GM11168 (cell line): Measurements from ENCODE around the gene NPR1.
"Not testable (repeated sequence)": the region's sequence is repeated elsewhere in the genome, so short reads cannot be mapped to it uniquely, and the experiment has no call there.

Source experiments
- in situ Hi-C: fragments of 300-500 bp; cut with MboI; formaldehyde crosslinking; loops from one replicate; pipeline ENCODE4 v1.12.0; 2022; ENCODE audit warnings: low sequenced_read_pairs; ENCODE audit not compliant: unreplicated experiment

NPR1 gene

DNA sequence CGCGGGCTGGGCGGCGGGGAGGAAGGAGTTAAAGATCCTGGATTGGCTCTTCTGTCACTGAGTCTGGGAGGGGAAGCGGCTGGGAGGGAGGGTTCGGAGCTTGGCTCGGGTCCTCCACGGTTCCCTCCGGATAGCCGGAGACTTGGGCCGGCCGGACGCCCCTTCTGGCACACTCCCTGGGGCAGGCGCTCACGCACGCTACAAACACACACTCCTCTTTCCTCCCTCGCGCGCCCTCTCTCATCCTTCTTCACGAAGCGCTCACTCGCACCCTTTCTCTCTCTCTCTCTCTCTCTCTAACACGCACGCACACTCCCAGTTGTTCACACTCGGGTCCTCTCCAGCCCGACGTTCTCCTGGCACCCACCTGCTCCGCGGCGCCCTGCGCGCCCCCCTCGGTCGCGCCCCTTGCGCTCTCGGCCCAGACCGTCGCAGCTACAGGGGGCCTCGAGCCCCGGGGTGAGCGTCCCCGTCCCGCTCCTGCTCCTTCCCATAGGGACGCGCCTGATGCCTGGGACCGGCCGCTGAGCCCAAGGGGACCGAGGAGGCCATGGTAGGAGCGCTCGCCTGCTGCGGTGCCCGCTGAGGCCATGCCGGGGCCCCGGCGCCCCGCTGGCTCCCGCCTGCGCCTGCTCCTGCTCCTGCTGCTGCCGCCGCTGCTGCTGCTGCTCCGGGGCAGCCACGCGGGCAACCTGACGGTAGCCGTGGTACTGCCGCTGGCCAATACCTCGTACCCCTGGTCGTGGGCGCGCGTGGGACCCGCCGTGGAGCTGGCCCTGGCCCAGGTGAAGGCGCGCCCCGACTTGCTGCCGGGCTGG, at the start of gene NPR1:
Gene NPR1 (plus strand): TSS at position 170 of the 818 bp plus-strand sequence. CDS start 421 bp downstream, at position 591.
- in situ Hi-C loops = loop anchor here (5.0 to 10.0 kb wide), 3 partner anchors 66 to 296 kb away; partner anchors contain the start of gene JTB

- in situ Hi-C loops = no loop called here
These were observed 49.2 kb upstream of the NPR1 start for GRCh38 chr1:153629343-153629665.

DNA sequence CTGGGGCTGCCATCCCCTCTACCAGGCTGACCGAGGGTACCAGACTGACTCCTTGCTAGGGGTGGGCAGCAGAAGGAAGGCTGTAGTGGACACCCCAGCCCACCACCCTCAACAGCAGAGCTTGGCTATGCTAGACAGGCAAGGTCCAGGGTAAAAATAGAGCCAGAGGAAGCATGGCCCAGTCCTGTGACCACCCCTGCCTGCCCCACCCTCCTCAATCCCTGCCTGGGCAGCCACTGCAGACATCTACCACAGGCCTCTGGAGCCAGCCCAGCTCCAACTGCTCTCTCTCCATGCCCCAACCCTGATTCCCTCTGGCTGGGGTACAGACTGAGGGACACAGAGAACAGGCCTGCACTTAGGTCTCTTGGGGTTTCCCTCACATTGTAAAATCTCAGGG, 48.5 kb upstream of the NPR1 start:
- in situ Hi-C loops = no loop called here

- in situ Hi-C loops = no loop called here
These were observed 48.1 kb upstream of the NPR1 start for GRCh38 chr1:153630384-153630783.

DNA sequence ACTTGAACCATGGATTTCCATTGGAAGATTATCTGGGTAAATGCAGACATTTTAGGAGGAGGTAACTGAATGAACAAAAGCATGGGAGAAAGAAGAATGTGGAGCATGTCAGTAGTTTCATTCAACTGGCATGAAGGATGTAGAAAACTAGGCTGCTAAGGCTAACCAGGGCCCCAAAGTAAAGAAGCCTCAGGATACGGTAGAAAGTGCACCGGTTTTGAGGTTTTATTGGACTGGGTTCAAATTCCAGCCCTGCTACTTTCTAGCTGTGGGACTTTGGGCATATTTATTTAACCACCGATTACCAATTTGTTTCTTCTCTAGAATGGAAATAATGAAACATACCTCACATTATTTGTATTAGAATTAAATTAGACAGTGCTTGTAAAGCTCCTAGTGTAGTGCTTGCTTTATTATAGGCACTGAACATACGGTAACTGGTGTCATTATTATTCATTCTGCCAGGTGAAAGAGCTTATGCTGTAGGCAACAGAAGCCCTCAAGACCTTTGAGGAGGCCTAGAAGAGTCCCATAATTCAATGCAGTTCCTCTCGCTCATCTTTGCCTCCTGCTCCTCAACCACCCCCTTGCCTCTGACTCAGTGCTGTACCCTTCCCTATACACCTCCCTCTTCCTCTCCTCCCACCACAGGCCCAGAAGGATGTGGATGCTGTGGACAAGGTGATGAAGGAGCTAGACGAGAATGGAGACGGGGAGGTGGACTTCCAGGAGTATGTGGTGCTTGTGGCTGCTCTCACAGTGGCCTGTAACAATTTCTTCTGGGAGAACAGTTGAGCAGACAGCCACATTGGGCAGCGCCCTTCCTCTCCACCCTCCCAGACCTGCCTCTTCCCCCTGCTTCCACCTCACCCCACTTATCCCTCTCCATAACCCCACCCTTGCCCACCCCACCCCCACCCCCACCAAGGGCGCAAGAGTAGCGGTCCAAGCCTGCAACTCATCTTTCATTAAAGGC, 47.2 kb upstream of the NPR1 start:
- in situ Hi-C loops = no loop called here

- in situ Hi-C loops = no loop called here
These were observed 45.2 kb upstream of the NPR1 start for GRCh38 chr1:153633161-153633753.

DNA sequence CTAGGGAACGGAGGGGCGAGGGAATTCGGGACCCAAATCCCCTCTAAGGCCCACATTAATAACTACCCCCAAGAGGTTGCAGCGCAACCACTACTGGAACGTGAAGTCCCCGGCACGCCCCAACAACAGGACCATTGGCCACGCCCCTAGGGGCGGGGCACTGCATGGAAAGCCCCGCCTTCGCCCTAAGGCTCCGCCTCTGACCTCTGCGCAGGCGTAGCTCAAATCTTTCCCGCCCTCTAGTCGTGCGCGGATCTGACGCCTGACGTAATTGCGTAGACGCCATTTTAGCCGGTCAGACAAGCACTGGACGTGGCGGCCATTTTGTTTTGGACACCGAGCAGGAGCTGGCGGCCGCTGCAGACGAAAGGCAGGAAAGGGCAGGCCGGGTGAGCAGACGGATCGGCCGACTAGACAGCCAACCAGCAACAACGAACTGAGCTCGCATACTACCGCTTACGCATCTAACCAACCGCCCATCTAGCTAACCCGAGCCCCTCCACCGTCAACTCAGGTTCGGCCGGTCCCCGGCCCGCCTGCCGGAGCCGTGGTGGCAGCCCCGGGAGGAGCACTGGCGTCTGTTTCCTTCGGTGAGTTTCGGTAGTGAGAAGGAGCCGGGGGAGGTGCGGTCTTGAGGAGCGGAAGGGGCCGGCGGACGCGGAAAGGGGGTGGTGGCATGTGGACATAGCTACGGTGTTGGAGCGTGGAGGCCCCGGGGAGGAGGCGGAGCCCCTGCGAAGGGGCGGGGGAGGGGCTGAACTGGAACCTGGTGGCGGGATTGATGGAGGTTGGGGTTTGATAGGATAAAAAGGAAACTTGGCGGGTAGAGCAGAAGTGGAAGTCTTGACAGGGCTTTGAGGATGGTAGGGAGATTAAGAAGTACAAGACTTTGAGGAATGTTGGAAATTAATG, 44.5 kb upstream of the NPR1 start, which contains the start of gene CHTOP:
Gene CHTOP (plus strand): TSS at position 313 of the 912 bp plus-strand sequence. CDS start 2,523 bp downstream, outside the sequence.
- in situ Hi-C loops = no loop called here

DNA sequence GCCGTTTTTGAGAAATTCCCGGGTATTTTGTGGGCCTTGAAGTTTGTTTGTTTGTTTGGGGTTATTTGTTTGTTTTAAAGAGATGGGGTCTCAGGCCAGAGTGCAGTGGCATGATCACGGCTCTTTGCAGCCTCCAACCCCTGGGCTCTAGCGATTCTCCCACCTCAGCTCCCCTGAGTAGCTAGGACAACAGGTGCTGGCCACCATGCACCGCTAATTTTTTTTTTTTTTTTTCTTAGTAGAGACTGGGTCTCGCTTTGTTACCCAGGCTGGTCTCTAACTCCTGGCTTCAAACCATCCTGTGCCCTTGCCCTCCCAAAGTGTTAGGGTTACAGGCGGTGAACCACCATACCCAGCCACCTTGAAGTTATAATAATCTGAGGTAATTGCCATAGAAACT, 42.6 kb upstream of the NPR1 start:
- in situ Hi-C loops = no loop called here

GRCh38 chr1:153636312-153636711, 42.2 kb upstream of the NPR1 start:
- in situ Hi-C loops = no loop called here

- in situ Hi-C loops = no loop called here
These were observed 40.2 kb upstream of the NPR1 start for GRCh38 chr1:153638261-153638660.

- in situ Hi-C loops = no loop called here
These were observed 39.2 kb upstream of the NPR1 start for GRCh38 chr1:153639280-153639679.

DNA sequence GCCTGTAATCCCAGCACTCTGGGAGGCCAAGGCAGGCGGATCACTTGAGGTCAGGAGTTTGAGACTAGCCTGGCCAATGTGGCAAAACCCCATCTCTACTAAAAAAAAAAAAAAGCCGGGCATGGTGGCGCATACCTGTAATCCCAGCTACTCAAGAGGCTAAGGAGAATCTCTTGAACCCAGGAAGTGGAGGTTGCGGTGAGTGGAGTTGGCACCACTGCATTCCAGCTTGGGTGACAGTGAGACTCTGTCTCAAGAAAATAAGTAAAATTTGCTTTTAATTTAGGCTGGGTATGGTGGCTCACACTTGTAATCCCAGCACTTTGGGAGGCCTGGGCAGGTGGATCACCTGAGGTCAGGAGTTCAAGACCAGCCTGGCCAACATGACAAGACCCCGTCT, 38.3 kb upstream of the NPR1 start:
- in situ Hi-C loops = not testable (repeated sequence)

GRCh38 chr1:153640861-153641260, 37.6 kb upstream of the NPR1 start:
- in situ Hi-C loops = no loop called here

GRCh38 chr1:153642161-153642560, 36.3 kb upstream of the NPR1 start:
- in situ Hi-C loops = no loop called here

DNA sequence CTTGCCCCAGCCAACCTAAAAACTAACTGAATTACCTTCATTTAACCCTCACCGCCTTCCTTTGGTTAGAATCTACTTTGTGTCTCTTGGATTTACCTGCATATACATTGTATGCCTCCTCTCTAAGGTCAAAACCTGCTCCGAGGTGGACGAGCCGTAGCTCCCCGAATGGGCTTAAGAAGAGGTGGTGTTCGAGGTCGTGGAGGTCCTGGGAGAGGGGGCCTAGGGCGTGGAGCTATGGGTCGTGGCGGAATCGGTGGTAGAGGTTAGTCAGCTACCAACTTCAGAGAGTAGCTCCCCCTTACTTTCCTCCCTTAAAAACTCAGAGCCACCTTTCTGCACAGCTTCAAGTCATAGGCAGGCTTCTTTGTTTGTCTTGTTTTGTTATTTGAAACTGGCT, 35.4 kb upstream of the NPR1 start:
- in situ Hi-C loops = no loop called here

DNA sequence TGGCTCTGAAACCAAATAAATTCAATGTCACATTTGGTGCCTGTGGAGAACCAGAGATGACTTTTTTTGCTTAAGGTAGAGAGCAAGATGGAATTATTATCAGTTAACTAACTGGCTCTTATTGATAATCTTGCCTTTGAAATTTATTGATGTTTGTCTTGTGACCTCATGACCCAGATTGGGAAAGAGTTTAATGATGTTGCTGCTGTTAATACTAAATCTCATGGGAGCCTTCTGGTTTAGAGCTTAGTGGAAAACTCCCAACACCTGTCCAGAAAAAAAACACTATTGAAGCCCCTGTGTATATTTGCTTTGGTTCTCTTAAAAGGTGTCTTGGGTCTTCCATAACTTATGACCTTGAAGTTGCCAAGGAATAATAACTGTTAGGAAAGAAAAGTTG, 34.7 kb upstream of the NPR1 start:
- in situ Hi-C loops = no loop called here

DNA sequence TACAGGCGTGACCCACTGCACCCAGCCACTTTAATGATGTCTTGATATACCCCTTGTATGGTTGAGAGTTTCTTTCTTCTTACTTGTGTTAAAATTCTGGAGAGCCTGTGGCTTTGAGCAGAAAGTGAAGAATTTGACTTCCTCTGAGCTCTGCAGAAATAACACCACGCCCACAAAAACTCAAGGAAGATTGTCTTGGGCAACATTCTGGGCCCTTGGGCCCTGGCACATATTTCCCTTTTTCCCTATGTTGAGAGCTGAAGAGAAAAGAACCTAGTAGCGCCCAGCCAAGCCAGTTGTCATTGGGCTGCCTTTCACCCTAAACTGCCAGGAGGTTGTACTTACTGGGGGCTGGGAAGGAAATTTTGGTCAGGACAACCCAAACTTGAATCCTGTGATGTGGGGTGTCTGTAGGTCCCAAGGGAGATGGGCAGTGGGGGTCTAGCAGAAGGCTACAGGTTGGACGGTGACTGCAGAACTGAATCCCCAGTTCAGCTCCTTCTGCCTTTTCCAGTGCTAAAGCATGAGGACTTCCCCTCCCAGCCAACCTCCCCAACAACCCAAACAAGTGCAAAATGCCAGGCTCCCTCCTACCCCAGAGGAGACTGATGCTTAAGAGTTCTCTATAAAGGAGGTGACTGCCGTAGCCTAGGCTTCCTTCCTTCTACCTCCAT, 31.7 kb upstream of the NPR1 start:
- in situ Hi-C loops = no loop called here

DNA sequence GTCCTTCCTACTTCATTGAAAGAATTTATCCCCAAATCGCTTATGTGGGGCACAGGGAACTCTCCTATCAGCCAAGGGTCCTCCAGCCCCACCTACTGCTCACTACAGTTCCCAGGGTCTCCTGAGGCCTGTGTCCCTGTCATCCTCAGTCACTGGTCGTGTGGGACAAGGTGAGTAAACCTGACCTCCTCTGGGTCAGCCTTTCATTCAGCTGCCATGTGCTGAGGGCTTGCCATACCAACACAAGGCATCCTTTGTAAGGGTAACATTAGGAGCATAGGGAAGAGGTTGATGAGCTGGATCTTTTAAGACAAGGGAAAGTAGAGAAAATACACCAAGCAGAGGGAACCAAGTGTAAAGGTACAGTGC, 31.2 kb upstream of the NPR1 start:
- in situ Hi-C loops = no loop called here

DNA sequence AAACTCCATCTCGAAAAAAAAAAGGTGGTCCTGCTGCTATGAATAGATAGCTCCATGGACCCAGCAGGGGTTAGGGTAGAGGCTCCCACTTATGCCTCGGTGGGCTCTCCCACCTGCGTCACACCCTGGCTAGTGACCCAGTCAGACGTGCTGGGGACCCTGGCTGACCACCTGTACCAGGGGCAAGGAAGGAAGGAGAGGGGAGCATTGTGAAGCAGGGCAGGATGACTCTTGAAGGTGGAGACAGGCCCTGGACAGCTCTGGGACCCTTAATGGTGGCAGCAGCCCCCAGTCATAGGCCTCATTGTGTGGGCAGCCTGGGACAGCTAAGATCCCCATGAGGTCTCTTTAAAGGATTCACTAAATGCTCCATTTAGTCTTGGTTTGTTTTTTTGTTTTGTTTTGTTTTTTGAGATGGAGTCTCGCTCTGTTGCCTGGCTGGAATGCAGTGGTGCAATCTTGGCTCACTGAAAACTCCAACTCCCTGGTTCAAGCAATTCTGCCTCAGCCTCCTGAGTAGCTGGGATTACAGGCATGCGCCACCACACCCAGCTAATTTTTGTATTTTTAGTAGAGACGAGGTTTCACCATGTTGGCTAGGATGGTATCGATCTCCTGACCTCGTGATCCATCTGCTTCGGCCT, 30.4 kb upstream of the NPR1 start:
- in situ Hi-C loops = no loop called here
